ENCODE measurements around the gene CTDSPL.

CTDSPL gene

GRCh38 chr3:37992271-37993066 is 130.8 kb downstream of the CTDSPL start:
- DNase-seq = no peak

DNA sequence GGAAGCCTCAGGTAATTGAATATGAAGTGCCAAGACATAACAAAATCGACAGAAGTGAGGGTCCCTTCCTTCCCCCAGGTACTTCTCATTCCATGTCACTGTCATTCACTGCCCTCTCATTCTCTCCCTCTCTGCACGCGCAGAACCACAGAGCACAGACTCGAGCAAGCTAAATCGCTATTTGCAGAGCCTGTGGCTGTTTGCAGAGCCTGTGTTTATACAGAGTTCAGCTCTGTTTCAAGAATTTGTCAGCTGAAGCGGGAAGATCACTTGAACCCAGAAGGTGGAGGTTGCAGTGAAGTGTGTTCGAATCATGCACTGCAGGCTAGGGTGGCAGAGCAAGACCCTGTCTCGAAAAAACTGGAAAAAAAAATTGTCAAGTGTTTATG is 131.4 kb downstream of the CTDSPL start:
- no peak for DNase-seq

DNA sequence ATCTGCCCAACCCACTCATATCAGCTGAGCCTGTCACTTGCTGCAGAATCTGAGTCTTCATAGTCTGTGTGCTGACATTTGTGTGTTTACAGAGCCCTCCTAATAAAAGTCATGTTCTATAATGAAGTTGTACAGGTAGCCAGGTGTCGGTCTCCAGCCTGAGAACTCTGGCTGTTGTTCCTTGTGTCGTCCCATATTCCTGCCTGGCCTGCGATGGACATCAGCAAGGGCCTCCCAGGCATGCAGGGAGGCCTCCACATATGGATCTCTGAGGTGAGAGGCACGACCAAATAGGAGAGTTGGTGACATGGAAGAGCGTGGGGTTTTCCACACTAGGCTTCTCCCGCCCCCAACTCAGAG is 131.8 kb downstream of the CTDSPL start:
- no peak for DNase-seq

GRCh38 chr3:37993820-37994638 is 132.3 kb downstream of the CTDSPL start:
- peak; percentile 77 to 81 for DNase-seq

GRCh38 chr3:37994639-37994972 is 132.9 kb downstream of the CTDSPL start:
- DNase-seq = no peak

GRCh38 chr3:37995652-37996641 is 134.3 kb downstream of the CTDSPL start:
- DNase-seq = no peak

- peak; percentile 84 to 90 for DNase-seq
Observed at GRCh38 chr3:37996785-37997301, 135.2 kb downstream of the CTDSPL start.

- no peak for DNase-seq
Observed at GRCh38 chr3:37997342-37997741, 135.7 kb downstream of the CTDSPL start.

DNA sequence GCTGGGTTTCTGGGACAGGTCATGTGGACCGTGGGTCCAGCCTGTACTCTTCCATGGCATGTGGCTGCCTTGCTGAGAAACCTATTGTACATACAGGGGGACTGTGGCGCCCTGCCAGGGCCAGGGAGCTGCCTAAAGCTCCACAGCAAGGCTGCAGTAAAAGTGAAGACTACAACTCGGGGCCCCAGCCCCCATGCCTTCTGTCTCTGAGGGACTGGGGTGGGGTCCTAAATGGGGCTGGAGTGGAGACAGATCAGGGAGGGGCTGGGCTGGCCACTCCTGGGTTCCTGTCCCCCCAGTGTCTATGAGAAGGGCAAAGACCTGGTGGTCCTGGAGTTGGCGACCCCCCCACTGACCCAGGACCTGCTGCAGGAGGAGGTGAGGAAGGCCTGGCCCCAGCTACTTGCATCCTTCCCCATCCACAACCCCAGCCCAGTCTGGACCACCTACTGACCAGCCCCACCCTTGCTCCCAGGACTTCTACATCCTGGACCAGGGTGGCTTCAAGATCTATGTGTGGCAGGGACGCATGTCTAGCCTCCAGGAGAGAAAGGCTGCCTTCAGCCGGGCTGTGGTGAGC is 136.2 kb downstream of the CTDSPL start:
- no peak for DNase-seq

GRCh38 chr3:37999836-38000235 is 138.2 kb downstream of the CTDSPL start:
- no peak for DNase-seq

DNA sequence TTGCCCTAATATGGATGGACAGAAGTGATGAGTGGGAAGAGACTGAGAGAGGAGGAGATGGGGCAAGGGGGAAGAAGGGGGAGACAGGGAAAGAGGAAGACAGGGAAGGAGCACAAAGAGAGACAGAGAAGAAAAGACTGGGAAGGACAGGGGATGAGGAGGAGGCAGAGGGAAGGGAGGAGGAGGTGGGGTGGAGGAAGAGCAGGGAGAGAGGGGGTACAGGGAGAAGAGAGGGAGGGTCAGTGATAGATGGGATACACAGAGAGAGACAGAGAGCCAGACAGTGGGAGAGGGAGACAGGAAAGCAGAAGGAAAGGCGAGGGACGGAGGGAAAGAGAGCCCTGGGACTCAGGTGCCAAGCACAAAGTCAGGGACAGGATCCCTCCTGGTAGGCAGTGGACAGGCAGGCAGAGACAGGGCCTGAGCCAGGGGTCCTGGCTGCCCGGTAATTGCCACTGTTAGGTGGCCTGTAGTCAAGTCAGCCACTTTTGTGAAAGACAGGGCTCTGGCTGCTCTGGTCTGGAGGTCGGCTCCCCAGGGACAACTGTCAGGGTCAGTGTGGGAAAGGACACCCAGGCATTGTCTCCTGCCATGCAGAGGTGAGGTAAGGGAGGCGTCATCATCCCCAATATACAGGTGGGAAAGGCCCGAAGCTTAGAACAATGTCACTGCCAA is 138.7 kb downstream of the CTDSPL start:
- DNase-seq = no peak

- DNase-seq = no peak
Observed at GRCh38 chr3:38000965-38001455, 139.3 kb downstream of the CTDSPL start.

GRCh38 chr3:38001456-38002081 is 139.9 kb downstream of the CTDSPL start:
- DNase-seq = no peak

GRCh38 chr3:38002291-38002876 is 140.7 kb downstream of the CTDSPL start:
- DNase-seq = no peak

- DNase-seq = no peak
Observed at GRCh38 chr3:38002940-38003339, 141.3 kb downstream of the CTDSPL start.

GRCh38 chr3:38003371-38003816 is 141.7 kb downstream of the CTDSPL start:
- DNase-seq = peak; percentile 65 to 72

- no peak for DNase-seq
Observed at GRCh38 chr3:38003817-38004414, 142.2 kb downstream of the CTDSPL start.

DNA sequence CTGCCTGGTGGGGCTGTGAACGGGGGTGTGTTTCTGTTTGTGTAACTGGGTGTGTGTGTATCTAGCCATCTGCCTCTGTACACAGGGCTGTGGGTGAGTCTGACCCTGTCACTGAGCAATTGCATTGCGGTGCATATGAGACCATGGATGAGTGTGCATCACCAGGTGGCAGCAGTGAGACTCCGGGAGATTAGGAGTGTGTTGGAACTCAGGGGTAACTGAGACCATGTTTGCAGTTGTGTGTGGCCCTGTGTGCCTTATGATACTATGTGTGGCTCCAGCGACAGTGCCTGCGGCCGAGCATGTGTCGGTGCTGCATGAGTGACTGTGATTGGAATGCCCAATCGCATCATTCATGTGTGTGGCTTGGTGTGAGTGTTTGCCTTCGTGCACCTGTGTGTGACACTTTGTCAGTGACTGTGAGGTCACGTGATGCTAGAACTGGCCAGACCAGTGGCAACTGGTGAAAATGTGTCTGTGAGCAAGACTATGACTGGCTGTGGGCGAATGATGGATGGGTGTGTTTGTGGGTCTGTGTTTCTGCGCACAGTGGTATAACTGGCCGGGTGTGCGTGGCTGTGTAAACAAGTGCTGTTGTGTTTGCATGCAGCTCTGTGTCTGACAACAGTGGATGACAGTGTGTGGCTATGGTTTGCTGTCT is 142.9 kb downstream of the CTDSPL start:
- peak; percentile 60 to 62 for DNase-seq

All from stimulated activated CD4-positive, alpha-beta T cell treated with anti-CD3 and anti-CD28 coated beads, Interleukin-2, amount 100 ng/mL, for 24 hours (primary cell).